ENCODE measurements around the gene AP1G2.
"Not testable (repeated sequence)": the region's sequence is repeated elsewhere in the genome, so short reads cannot be mapped to it uniquely, and the experiment has no call there.

Gene AP1G2

DNA sequence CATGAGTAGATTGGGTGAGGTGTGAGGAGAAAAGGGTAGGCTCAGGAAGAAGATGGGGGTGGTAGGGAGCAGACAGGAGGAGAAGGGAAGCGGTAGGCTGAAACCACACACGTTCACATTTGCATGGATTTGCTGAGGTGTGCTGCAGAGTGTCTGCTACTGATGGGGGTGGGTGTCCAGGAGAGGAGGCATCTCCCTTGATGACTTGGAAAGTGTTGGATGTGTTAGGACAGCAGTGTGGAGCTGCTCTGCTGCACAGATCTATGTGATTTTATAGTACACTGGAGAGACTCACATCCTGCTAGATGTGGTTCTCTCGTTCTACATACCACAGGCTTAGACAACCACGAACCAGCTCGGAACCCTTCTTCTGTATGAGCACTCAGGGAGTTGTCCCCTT, 25.3 kb downstream of the AP1G2 start:
- in situ Hi-C loops (cut with HindIII; ENCODE audit: low sequenced_read_pairs): no loop called here

- in situ Hi-C loops (cut with HindIII; ENCODE audit: low sequenced_read_pairs): no loop called here
Observed at GRCh38 chr14:23540141-23540469, 27.5 kb downstream of the AP1G2 start.

- in situ Hi-C loops (cut with HindIII; ENCODE audit: low sequenced_read_pairs): no loop called here
Observed at GRCh38 chr14:23539248-23540140, 28.1 kb downstream of the AP1G2 start.

- in situ Hi-C loops (cut with HindIII; ENCODE audit: low sequenced_read_pairs): no loop called here
Observed at GRCh38 chr14:23538785-23539184, 28.8 kb downstream of the AP1G2 start.

DNA sequence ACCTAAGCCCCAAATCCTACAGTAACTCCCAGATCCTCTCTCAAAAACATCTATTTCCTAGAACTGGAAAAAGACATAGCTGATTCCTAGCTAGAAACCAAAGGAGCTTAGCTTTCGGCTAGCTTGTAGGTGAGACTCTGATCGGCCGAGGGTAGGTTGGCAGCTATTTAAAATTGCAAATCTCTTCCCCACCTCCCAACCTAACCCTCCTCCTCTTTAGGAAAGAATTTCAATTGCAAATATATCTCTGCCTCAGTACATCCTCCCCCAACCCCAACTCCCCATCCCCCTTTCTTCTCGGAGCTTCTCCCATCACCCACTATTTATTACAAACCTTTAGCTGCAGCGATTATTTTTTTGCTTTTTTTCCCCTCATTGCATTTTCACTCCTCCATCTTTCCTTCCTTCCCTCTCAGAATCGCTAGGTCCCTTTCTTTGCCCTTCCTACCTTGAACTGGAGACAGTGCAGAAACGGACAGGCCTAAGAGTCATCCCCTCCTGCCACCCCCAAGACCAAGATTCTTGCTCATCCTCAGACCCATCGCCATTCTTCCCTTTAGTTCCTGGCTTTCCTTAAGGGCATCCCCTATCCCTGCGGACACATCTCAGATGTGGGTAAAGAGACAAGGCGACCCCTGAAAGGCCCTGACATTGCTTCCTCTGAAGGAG, 29.4 kb downstream of the AP1G2 start:
- in situ Hi-C loops (cut with HindIII; ENCODE audit: low sequenced_read_pairs): no loop called here

GRCh38 chr14:23537351-23538049, 30.1 kb downstream of the AP1G2 start:
- in situ Hi-C loops (cut with HindIII; ENCODE audit: low sequenced_read_pairs): no loop called here

DNA sequence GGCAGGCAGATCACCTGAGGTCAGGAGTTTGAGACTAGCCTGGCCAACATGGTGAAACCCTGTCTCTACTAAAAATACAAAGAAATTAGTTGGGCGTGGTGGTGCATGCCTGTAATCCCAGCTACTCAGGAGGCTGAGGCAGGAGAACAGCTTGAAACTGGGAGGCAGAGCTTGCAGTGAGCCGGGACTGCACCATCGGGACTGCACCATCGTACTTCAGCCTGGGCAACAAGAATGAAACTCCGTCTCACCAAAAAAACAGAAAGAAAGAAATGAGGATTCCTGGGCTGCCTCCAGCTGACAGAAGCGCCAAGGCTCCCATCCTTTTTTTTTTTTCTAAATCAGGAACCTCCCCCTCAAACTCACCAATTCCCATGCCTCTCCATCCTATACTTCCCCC, 30.7 kb downstream of the AP1G2 start:
- in situ Hi-C loops (cut with HindIII; ENCODE audit: low sequenced_read_pairs): not testable (repeated sequence)

DNA sequence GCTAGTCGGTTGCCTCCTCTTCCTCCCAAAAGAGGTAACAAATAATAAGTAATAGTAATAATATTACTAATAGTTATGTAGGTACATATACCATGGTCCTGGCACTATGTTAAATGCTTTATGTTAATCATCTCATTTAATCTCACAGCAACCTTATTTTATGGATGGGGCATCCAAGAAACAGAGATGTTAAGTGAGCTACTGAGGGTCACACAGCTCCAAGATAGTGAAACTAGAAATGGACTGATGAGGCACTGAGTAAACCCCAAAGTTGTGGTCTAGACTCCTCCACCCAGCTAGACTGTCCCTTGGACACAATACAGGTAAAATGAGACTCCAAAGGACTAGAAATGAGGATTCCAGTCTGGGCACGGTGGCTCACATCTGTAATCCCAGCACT, 31.1 kb downstream of the AP1G2 start:
- in situ Hi-C loops (cut with HindIII; ENCODE audit: low sequenced_read_pairs): no loop called here

- in situ Hi-C loops (cut with HindIII; ENCODE audit: low sequenced_read_pairs): no loop called here
Observed at GRCh38 chr14:23535943-23536342, 31.6 kb downstream of the AP1G2 start.

DNA sequence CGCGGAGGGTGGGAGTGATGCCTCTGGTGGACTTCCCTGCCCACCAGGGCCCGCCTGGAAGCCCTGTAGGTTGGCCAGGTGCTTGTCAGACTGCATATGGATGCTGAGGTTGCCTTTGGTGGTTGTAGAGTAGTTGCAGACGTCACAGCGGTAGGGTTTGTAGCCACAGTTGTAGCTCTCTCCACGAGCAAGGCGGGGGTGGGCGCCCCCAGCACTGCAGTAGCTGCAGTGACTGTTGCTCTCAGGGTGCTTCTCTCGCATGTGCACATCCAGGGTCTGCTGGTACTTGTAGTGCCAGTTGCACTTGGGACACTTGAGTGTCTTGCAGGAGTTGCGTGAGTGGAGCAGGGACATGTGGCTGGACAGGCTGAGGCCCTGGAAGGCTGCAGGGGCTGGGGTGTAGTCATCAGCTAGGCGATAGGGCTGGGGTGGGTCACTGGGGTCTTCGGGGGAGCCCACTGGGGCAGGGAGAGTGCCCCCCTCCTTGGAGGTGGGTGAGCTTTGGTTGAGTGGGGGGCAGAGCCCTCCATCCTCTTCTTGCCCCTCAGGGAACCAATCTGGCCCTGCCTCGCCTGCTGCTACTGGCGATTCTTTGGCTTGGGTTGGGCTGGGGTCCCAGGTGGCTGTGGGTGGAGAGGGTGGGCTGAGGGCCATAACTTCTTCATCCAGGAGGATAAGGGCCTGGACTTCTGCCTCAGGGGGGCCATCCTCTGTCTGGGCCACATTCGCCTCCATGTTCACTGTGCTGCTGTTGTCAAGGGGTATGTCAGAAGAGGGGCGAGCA, 33.7 kb downstream of the AP1G2 start:
- in situ Hi-C loops (cut with HindIII; ENCODE audit: low sequenced_read_pairs): loop anchor here (5.0 kb wide), 1 partner anchor 52 kb away; no protein-coding TSS in a partner anchor

DNA sequence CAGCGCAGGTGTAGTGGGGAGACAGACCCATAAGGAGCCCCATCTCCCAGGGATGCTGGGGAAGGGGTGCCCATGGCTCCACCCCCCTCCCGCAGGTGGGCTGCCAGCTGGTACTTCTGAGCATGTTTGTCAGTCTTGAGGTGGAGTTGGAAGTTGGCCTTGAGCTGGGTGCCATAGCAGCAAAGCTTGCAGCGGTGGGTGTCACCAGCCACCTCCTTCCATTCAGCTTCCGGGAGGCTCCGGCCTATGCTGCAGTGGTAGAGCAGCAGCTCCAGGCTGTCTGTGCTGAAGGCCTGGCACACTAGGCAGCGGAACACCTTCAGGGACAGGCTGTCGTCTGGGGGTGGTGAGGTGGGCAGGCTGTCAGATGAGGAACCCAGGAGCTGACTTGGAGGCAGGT, 34.9 kb downstream of the AP1G2 start:
- in situ Hi-C loops (cut with HindIII; ENCODE audit: low sequenced_read_pairs): loop anchor here (5.0 kb wide), 1 partner anchor 50 kb away; no protein-coding TSS in a partner anchor

- in situ Hi-C loops (cut with HindIII; ENCODE audit: low sequenced_read_pairs): loop anchor here (5.0 kb wide), 1 partner anchor 49 kb away; no protein-coding TSS in a partner anchor
Observed at GRCh38 chr14:23531391-23531790, 36.2 kb downstream of the AP1G2 start.

DNA sequence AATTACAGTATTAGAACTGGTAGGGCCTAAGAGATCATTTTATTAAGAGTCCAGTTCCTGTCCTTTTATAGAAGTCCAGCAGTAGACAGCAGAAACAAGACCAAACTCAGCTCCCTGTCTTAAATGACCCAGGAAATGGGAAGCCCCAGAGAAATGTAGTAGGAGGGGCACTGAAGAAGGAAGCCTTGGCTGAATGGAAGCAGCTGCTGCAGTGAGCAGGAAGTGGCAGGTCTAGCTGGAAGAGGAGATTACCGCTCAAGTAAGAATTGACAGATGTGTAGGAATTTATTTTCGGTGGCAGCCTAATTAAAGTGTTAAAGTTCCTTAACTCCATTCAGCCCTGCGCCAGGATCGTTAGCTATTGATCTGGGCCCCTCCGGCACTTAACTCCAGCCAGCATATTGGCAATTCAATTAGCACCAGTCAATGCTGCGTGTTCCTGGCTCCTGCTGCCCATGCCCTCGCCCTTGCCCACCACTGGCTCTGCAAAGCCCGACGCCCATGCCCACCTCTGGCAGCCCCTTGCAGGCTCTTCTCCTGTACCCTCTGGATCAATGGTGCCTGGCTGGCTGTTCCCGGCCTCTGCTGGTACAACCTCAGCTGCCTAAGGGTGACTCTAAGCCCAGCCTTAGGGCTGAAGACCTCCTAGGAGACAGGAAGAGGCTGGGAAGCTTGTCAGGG, 37.1 kb downstream of the AP1G2 start:
- in situ Hi-C loops (cut with HindIII; ENCODE audit: low sequenced_read_pairs): loop anchor here (5.0 kb wide), 1 partner anchor 48 kb away; no protein-coding TSS in a partner anchor

GRCh38 chr14:23529016-23529415, 38.6 kb downstream of the AP1G2 start:
- in situ Hi-C loops (cut with HindIII; ENCODE audit: low sequenced_read_pairs): no loop called here

GRCh38 chr14:23528555-23528954, 39.0 kb downstream of the AP1G2 start:
- in situ Hi-C loops (cut with HindIII; ENCODE audit: low sequenced_read_pairs): no loop called here

DNA sequence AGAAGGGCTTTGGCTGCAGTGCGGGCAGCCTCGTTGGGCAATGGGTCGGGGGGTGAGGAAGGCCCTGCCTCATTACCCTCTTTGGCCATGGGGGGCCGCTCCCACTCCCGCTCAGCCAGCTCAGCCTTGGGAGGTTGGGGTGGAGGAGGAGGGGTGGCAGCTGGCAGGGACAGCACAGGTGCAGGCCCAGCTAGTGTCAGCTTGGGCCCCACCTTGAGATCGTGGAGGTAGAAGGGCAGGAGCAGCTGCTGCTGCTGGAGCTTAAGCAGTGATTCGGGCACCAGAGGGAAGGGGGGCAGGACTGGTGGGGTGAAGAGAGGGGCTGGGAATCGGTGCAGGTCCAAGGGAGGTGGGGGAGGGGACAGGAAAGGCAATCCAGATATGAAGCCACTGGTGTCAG, 42.0 kb downstream of the AP1G2 start:
- in situ Hi-C loops (cut with HindIII; ENCODE audit: low sequenced_read_pairs): no loop called here

GRCh38 chr14:23524954-23525353, 42.6 kb downstream of the AP1G2 start:
- in situ Hi-C loops (cut with HindIII; ENCODE audit: low sequenced_read_pairs): no loop called here

- in situ Hi-C loops (cut with HindIII; ENCODE audit: low sequenced_read_pairs): no loop called here
Observed at GRCh38 chr14:23523229-23524016, 44.2 kb downstream of the AP1G2 start.

- in situ Hi-C loops (cut with HindIII; ENCODE audit: low sequenced_read_pairs): no loop called here
Observed at GRCh38 chr14:23522643-23523198, 44.9 kb downstream of the AP1G2 start.

Data from endothelial cell of hepatic sinusoid (primary cell).